ENCODE measurements around the gene OR52N1.

GRCh38 chr11:5809122-5809519, 18.1 kb upstream of the OR52N1 start:
- TF ChIP-seq EP300 (IDR thresholded peaks at IDR 0.05; ENCODE audit: borderline replicate concordance in 1 of 2, low read depth in 2 of 2, low read length in 2 of 2) (no peak), SP1 (IDR thresholded peaks at IDR 0.05; ENCODE audit: low read depth, low read length) (no peak), CTCF (IDR thresholded peaks at IDR 0.05; ENCODE audit: control extremely low read depth in 1 of 3, insufficient read depth in 1 of 3, low read depth in 1 of 3, low read length in 3 of 3) (no peak), SUZ12 (IDR thresholded peaks at IDR 0.05; ENCODE audit: low read length) (no peak), TCF12 (IDR thresholded peaks at IDR 0.05; ENCODE audit: low read depth, low read length) (no peak), TEAD4 (IDR thresholded peaks at IDR 0.05; ENCODE audit: low read depth, low read length) (no peak), POLR2A (IDR thresholded peaks at IDR 0.05; ENCODE audit: control extremely low read depth in 1 of 2, low read depth in 2 of 2, low read length in 2 of 2) (no peak), EGR1 (IDR thresholded peaks at IDR 0.05; ENCODE audit: borderline replicate concordance, low read depth, low read length) (no peak), EZH2 (IDR thresholded peaks at IDR 0.05; ENCODE audit: low read depth, low read length, severe bottlenecking) (no peak)
- TF ChIP-seq, protein P1, sequence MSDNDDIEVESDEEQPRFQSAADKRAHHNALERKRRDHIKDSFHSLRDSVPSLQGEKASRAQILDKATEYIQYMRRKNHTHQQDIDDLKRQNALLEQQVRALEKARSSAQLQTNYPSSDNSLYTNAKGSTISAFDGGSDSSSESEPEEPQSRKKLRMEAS (IDR thresholded peaks at IDR 0.05), result no peak
